Osteoblast (primary cell): ENCODE data around the gene HOXD12. TPM values are rescaled to one million over a fixed set of nuclear protein-coding genes. Genes with fewer than 3 reads are reported as not detected.

Experiments
- DNase-seq: peaks from one replicate; pipeline ENCODE4 v3.0.0; 2011; ENCODE audit warnings: low spot score, mixed read lengths; ENCODE audit not compliant: insufficient read length; ENCODE audit errors: missing footprints
- H2AFZ ChIP-seq: 2 replicates; pipeline ENCODE4 v1.6.0; 2011; ENCODE audit warnings: mild to moderate bottlenecking, low read length
- H3K27ac ChIP-seq: 2 replicates; pipeline ENCODE4 v1.5.1; 2011; ENCODE audit warnings: mild to moderate bottlenecking, low read depth, low read length, moderate library complexity
- H3K27me3 ChIP-seq: 2 replicates; pipeline ENCODE4 v1.6.0; 2012; ENCODE audit warnings: mild to moderate bottlenecking, control low read depth, inconsistent platforms, low read length, moderate library complexity; ENCODE audit not compliant: insufficient read depth
- H3K36me3 ChIP-seq: 2 replicates; pipeline ENCODE4 v1.5.1; 2011; ENCODE audit warnings: mild to moderate bottlenecking, low read length, control low read depth, moderate library complexity; ENCODE audit not compliant: insufficient read depth
- H3K4me1 ChIP-seq: 2 replicates; pipeline ENCODE4 v1.5.1; 2011; ENCODE audit warnings: mild to moderate bottlenecking, low read length, control low read depth, moderate library complexity; ENCODE audit not compliant: insufficient read depth
- H3K4me2 ChIP-seq: 2 replicates; pipeline ENCODE4 v1.6.0; 2011; ENCODE audit warnings: mild to moderate bottlenecking, low read length; ENCODE audit not compliant: insufficient read depth
- H3K4me3 ChIP-seq: fragments of 200-600 bp; sonication (generic); 3 replicates; pipeline ENCODE4 v1.5.1; 2012; ENCODE audit warnings: mild to moderate bottlenecking, low read length, inconsistent platforms; ENCODE audit not compliant: insufficient read depth
- H3K79me2 ChIP-seq: 2 replicates; pipeline ENCODE4 v1.6.0; 2012; ENCODE audit warnings: mild to moderate bottlenecking, low read length, control low read depth, inconsistent platforms; ENCODE audit not compliant: insufficient read depth
- H3K9me3 ChIP-seq: 2 replicates; pipeline ENCODE4 v1.5.1; 2011; ENCODE audit warnings: low read depth, low read length, control low read depth
- H4K20me1 ChIP-seq: 2 replicates; pipeline ENCODE4 v1.6.0; 2012; ENCODE audit warnings: mild to moderate bottlenecking, low read length, control low read depth; ENCODE audit not compliant: insufficient read depth
- total RNA-seq: library from RNA; depleted of rRNA; stranded (reverse); fragments of >200 nt; gene quantifications from 2 replicates; pipeline ENCODE4 v1.2.3, GENCODE V29; 2012
- TF ChIP-seq, protein P1 (sequence below): IDR thresholded peaks from 2 replicates; pipeline ENCODE4 v1.5.1; 2011; ENCODE audit warnings: mild to moderate bottlenecking, low read depth, low read length, moderate library complexity; ENCODE audit errors: extremely low read depth

HOXD12 gene
- total RNA-seq, 1 donor, result not detected

DNA sequence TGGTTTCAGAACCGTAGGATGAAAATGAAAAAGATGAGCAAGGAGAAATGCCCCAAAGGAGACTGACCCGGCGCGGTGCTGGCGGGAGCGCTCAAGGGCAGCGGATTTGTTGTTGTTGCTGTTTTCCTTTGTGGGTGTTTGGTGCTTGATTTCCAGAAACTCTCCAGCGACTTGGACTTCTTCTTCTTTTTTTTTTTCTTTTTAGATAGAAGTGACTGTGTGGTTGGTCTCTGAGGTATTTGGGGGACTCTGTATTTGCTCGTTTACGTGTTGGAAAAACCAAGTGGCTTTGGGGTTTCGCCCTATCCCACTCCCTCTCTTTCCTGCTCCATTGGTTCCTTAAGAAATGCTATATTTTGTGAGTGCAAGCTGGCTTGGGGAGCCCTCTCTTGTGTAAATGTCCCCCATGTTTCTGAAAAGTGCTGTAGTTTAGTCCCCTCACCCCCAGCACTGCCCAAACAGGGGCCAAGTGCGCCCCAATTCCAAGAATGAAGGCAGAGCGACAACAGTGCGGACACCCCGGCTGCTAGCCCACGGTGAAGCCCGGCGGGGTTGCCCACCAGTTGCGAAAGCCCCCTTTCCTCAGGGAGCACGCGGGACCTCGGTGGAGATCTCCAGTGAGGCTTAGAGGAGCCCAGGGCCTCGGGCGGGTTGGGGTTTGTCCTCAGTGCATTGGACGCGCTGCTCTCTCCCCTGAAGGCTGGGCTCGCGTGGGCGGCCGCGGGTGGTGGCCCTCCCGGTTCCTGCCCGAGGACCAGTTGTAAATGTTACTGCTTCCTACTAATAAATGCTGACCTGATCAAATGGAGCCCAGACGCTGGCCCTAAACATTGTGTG is 24.7 kb downstream of the HOXD12 start:
- Histone ChIP-seq H3K27ac (no peak overlapping the region), H4K20me1 (no peaks in the 10 kb centered on the region), H3K79me2 (no peaks in the 10 kb centered on the region), H3K4me2 (no peak overlapping the region), H3K9me3 (no peaks in the 10 kb centered on the region), H3K36me3 (no peaks in the 10 kb centered on the region), H3K4me3 (no peak overlapping the region), H3K4me1 (peaks cover 18% of the 10 kb centered on the region), H2AFZ (no peak overlapping the region), H3K27me3 (peaks cover 51% of the 10 kb centered on the region)
- TF ChIP-seq, protein P1, sequence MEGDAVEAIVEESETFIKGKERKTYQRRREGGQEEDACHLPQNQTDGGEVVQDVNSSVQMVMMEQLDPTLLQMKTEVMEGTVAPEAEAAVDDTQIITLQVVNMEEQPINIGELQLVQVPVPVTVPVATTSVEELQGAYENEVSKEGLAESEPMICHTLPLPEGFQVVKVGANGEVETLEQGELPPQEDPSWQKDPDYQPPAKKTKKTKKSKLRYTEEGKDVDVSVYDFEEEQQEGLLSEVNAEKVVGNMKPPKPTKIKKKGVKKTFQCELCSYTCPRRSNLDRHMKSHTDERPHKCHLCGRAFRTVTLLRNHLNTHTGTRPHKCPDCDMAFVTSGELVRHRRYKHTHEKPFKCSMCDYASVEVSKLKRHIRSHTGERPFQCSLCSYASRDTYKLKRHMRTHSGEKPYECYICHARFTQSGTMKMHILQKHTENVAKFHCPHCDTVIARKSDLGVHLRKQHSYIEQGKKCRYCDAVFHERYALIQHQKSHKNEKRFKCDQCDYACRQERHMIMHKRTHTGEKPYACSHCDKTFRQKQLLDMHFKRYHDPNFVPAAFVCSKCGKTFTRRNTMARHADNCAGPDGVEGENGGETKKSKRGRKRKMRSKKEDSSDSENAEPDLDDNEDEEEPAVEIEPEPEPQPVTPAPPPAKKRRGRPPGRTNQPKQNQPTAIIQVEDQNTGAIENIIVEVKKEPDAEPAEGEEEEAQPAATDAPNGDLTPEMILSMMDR, result no peak
- DNase-seq, result peak; percentile 61

DNA sequence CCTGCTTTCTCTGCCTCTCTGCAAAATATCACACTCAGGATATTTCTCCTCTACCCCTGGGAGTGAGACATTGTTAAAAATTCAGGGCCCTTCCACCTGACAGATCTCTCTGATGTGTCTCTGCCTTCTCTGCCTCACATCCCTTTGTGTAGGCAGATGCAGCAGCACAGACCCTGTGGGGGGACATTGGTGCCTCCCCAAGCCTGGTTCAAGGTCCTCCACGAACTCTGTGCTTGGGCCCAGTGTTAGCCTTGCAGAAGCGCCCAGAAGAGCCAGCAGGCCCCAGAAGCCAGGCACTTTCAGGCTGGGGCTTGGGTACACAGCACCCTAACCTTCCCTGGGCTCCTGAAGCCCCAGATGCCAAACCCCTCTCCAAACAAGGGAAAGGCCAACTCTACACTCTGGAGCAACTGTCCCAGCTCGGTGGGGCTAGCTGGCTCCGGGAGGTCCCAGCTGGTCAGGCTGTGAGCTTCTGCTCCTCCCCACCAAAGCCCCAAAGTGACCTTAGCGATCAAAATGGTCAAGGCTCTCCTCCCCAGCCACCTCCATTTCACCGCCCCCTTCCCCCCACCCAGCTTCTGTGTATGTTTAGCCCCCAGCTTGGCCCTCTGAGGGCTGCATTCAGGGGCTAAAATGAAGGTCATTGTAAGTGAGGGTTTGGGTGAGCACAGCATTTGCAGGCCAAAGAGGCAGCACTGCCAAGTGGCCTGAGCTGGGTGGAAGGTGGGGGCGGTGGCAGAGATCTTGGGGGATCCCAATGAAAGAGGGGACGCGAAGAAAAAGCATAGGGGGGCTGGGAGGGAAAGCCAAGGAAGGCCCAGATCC is 25.6 kb downstream of the HOXD12 start:
- H3K9me3 ChIP-seq, result no peaks in the 10 kb centered on the region
- DNase-seq, result peak; percentile 47
- H2AFZ ChIP-seq, result no peak overlapping the region
- H3K27me3 ChIP-seq, result peaks cover 43% of the 10 kb centered on the region
- H3K36me3 ChIP-seq, result no peaks in the 10 kb centered on the region
- no peak overlapping the region for H3K4me2 ChIP-seq
- no peaks in the 10 kb centered on the region for H3K79me2 ChIP-seq
- TF ChIP-seq, protein P1, result no peak
- H3K27ac ChIP-seq, result no peak overlapping the region
- H3K4me1 ChIP-seq, result peaks cover 18% of the 10 kb centered on the region
- no peak overlapping the region for H3K4me3 ChIP-seq
- no peaks in the 10 kb centered on the region for H4K20me1 ChIP-seq

DNA sequence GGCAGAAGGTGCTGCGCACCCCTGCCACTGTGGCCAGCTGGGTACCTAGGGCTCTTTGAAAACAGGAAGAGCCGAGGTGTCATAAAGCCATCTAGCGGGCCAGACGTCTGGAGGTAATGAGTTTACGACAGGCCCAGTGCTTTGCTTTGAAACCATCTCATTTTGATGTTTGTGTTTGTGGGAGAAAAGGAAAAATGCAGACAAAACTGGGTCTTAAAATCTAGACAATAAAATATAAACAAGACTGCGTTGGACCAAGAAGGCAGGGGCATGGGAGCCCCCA is 26.1 kb downstream of the HOXD12 start:
- Histone ChIP-seq H3K79me2 (no peaks in the 10 kb centered on the region), H3K9me3 (no peaks in the 10 kb centered on the region), H3K4me3 (no peak overlapping the region), H3K27ac (no peak overlapping the region), H3K36me3 (no peaks in the 10 kb centered on the region), H4K20me1 (no peaks in the 10 kb centered on the region), H2AFZ (no peak overlapping the region), H3K27me3 (peaks cover 37% of the 10 kb centered on the region), H3K4me2 (no peak overlapping the region), H3K4me1 (peaks cover 18% of the 10 kb centered on the region)
- TF ChIP-seq, protein P1, result no peak
- DNase-seq, result no peak
